NCI-H128 (cell line): ENCODE results near the gene TMEM123.

Source experiments
- DNase-seq: peaks from one replicate; lab custom pipeline; 2025; ENCODE audit not compliant: unreplicated experiment; lab: John Stamatoyannopoulos, UW

The TMEM123 gene

GRCh38 chr11:102452461-102453301 lies at the start of gene TMEM123:
Gene TMEM123 (minus strand): TSS chr11:102452765. CDS start chr11:102452623, 142 bp downstream.
- peak; percentile 45 for DNase-seq

- no peak for DNase-seq
Measured at GRCh38 chr11:102500829-102501228, 48.3 kb upstream of the TMEM123 start.

- DNase-seq: no peak
Measured at GRCh38 chr11:102499931-102500330, 47.4 kb upstream of the TMEM123 start.

DNA sequence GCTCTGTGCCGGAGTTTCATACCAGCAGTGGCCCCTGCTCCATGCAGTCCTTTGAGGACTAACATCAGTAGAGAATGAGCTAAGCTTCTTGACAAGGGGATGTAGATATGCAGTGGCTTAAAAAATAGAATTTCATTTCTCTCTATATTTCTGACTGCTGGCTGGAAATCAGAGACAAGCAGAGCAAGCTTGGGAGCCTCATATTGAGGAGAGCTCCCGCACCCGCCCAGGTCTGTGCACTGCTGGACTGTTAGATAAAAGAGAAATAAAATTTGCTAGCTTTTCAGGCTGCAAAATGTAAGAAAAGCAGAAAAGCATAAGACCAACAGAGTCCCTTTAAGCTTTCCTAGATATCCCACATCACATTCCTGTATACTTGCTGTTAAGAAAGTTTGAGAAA lies 46.6 kb upstream of the TMEM123 start:
- no peak for DNase-seq

DNA sequence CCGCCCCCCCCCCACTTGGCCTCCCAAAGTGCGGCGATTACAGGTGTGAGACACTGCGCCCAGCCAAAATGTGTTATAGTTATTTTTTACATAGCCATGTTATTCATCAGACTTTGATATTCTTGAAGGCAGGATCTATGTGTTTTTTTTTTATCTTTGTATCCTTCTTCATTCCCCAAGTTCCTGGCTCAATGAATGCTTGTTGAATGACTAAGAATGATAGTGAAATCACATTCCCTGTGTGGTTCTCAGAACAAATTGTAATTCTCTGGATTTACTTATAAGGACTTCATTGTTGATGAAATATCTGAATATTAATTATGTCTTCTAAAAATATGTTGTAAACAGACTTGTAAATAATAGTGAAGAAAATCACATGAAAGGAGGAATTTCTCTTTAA lies 44.5 kb upstream of the TMEM123 start:
- no peak for DNase-seq

DNA sequence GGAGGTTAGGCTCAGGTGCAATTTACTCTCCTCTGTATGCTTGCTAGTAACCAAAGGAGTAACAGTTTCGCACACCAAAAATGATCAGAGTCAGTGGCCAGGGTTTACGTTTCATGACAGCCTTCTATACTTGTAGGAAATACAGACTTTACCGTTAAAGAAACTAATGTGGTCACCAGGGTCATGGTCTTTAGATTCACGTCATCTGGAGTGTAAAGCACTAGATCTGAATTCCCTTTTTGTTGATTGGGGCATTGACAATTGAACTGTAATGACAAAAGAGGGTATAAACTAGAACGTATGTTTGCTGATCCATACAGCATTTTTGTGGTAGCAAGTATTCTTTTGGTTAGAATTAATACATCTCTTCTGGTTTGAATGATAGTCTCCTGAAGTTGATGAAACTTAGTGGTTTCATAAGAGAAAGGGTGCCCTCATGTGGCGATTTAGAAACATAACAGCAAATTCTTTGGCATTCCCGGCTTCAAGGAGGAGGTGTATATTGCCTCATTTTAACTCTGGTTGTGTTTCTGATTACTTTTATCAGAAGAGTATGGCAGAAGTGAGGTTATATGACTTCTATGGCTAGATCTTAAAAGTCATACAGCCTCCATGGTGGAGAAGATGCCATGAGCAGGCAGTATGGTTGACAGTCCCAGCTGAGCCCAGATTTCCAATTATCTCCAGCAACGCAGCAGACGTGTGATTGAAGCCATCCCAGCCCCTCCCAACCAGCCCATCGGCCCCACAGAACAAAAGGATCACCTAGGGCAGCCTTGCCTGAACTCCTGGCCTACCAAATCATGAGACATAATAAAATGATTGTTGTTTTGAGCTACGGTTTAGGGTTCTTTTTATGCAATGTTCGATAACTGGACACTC lies 42.8 kb upstream of the TMEM123 start:
- DNase-seq: peak; percentile 10

GRCh38 chr11:102494216-102494615 lies 41.7 kb upstream of the TMEM123 start:
- no peak for DNase-seq

DNA sequence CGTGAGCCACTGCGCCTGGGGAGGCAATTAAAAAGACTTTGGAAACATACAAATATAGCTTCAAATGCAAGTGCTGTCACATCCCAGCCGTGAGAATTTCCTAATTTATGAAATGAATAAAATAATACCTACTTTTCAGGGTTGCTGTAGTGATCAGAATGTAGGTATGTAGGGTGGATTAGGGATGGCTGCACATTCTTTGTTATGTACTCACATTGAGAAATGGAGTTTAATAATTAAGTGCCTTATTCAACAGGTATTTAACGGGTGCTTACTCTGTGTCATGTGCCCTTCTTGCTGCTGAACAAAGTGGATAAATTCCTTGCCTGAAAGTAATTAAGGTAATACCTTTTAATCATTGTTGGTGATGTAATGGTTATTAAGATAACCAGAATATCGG lies 41.0 kb upstream of the TMEM123 start:
- no peak for DNase-seq

DNA sequence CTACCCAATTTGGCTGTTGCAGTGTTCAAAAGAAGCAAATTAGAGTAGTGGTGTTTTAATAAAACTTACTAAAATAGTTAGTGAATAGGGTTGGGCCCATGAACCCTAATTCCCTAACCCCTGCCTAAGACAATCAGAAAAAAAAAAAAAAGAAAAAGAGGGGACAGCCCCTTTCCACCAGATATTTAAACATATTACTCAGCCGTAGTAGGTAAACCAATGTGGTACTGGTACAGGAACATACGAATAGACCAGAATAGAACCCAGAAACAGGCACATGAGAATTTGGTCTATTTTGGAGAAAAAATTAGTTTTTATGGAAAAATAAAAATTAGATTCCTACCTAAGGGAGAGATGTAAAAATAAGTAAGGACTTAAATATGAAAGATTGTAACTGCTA lies 39.4 kb upstream of the TMEM123 start:
- no peak for DNase-seq

DNA sequence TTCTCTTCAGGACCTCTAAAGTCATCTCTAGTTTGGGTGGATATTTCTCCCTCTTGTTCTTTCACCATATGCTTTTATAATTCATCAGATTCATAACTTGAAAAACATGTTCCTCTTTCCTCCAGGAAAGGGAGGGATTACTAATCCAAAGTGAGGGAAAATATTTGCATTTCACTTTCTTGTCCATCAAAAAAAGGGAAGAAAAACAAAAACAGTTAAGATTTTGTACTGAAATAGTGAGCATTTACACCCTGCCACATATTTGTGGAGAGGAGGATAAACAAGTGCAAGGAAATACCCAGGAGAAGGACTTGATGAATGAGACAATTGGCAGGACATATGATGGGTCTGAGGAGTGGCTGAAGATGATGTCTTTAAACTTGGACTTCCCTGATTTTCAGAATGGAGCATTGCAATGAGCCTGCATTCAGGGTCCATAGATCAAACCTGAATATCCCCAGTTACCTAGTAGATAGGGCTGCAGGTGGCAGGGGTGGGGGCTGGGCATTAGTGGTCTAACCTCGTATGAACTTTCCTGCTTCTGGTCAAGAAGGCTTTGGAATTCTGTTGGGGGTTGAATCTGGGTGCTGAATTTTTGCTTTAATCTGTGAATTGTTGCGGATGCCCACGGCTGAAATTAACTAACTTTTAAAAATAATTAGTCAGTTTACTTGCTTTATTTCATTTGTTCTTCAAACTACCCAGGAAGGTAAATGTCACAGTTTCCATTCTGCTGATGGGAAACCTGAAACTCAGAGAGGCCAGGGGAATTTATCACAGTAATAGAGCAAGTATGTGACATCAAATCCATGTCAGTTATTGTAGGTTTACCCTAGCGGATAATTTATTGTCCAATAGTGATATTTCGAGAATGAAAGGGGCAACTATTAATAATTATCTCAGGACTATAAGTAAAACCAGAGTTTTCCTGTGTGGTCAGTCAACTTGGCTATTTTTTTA lies 36.9 kb upstream of the TMEM123 start:
- no peak for DNase-seq

DNA sequence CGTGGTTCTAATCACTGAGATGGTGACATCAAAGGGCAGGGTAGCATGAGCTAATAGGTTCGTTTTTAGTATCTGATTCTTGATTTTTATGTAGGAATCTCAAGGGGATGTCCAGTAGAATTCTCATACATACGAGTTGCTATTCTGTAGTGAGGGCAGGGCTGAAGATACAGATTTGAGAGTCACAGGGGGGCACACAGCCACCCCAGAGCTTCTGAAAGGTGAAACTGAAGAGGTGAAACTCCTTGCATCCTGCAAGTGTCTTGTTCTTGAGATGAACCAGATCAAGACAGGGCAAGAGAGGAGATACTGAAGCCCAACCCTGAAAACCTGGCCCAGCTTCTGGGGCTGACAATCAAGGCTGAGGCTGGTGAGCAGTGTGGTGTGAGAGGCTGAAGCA lies 35.6 kb upstream of the TMEM123 start:
- no peak for DNase-seq

GRCh38 chr11:102487214-102487613 lies 34.6 kb upstream of the TMEM123 start:
- no peak for DNase-seq

DNA sequence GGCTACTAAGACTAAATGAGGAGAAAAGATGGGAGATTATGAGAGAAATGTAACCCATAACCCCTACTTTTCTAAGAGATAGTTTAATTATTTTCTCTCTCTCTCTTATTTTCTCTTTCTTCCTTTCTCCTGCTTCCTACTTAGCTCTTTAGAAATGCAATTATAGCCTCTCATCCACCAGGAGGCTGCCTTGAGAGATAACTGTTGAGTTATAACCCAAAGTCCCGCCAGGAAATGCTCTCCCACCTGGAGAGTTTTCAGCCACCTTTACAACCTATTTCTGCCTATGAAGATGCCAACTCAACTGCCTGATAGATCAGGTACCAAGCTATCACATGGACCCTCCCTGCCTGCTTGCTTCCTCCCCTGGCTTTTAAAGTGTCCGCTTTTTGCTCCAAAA lies 34.0 kb upstream of the TMEM123 start:
- DNase-seq: no peak

- no peak for DNase-seq
Measured at GRCh38 chr11:102485095-102485722, 32.6 kb upstream of the TMEM123 start.

- DNase-seq: no peak
Measured at GRCh38 chr11:102482433-102482832, 29.9 kb upstream of the TMEM123 start.

- DNase-seq: no peak
Measured at GRCh38 chr11:102479733-102480132, 27.2 kb upstream of the TMEM123 start.

DNA sequence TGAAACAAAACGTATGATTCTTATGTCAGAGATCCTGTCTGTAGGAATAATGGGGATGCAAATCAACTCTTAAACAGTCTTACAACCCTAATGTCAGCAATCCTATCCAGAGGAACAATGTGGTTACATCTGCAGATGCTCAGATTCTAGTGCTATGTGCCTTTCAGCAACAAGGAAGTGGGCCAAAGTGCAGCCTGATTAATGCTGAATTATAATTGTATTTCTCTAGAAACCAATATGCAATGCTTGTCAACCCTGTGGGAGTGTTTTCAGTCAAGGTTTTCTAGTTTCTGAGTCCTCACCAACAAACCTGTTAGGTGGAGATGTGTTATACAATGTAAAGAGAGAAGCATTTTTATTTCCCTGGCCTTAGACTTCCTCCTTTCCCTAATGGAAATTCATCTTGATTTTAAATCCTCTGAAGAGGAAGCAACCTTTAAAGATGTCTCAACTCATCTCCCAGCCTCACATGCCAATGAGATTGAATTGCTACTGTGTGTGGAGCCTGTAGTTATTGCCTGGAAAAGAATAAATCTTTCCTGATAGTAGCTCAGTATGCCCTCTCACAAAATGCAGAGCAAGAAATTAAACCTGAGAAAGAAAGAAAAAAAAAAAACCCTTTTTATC lies 26.2 kb upstream of the TMEM123 start:
- no peak for DNase-seq

DNA sequence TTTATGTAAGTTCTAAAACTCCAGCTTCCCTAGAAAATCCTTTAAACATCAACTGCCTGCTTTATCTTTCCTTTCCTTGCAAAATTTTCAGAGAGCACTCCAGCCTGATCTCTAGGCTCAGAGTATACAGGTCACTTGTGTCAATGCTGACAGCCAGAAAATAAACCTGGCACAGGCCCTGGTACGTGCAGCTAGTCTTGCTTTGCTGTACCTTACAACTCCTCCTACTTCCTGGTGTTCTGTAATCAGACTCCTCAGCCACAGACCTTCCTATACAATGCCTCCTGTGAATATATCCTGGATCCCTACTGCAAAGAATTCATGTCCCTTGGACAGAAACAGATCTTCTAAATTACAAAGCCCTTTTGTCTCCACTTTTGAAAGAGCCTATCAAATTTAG lies 24.2 kb upstream of the TMEM123 start:
- DNase-seq: no peak

DNA sequence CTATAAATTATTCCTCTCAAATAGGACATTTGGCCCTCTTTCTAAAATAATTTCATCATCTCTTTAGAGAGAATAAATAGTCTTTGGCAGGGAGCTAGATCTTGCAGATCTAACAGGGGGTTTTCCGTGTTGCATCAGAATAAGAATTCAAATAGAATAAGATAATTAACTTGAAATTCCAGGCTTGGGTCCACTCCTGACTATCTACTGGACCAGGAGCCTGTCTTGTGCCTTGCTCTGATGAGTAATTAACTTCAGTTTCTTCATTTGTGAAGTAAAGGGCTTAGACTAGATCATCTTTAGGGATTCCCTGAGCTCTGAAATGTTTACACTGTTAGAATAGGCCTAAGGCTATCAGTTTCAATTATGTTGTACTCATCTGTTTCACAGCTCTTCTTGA lies 23.5 kb upstream of the TMEM123 start:
- no peak for DNase-seq

- no peak for DNase-seq
Measured at GRCh38 chr11:102473543-102473942, 21.0 kb upstream of the TMEM123 start.
